GM19372 (cell line): Measurements from ENCODE around the gene UBTD1.

Source experiments
- ATAC-seq: cut with Tn5 transposase; IDR thresholded peaks from one replicate; pipeline ENCODE4 v1.9.1; 2021; ENCODE audit warnings: mild to moderate bottlenecking, low read depth, moderate library complexity; ENCODE audit not compliant: unreplicated experiment

Gene UBTD1

GRCh38 chr10:97578171-97578844 lies 79.6 kb downstream of the UBTD1 start:
- no peak for ATAC-seq

- ATAC-seq = no peak
Measured at GRCh38 chr10:97580421-97581367, 82.0 kb downstream of the UBTD1 start.

GRCh38 chr10:97582169-97582568 lies 83.4 kb downstream of the UBTD1 start:
- ATAC-seq = no peak

GRCh38 chr10:97583476-97583875 lies 84.8 kb downstream of the UBTD1 start:
- no peak for ATAC-seq

GRCh38 chr10:97584060-97584797 lies 85.5 kb downstream of the UBTD1 start, which contains the start of gene HOGA1:
Gene HOGA1 (plus strand): TSS chr10:97584389. CDS start chr10:97584704, 315 bp downstream.
- ATAC-seq = no peak

- no peak for ATAC-seq
Measured at GRCh38 chr10:97584798-97585438, 86.2 kb downstream of the UBTD1 start.

GRCh38 chr10:97585439-97585811 lies 86.7 kb downstream of the UBTD1 start:
- no peak for ATAC-seq

GRCh38 chr10:97587183-97587582 lies 88.5 kb downstream of the UBTD1 start:
- ATAC-seq = no peak

GRCh38 chr10:97589479-97589878 lies 90.8 kb downstream of the UBTD1 start, which contains the start of gene C10orf62:
Gene C10orf62 (plus strand): TSS chr10:97589721. CDS start chr10:97589898, 177 bp downstream.
- no peak for ATAC-seq

- no peak for ATAC-seq
Measured at GRCh38 chr10:97590082-97590747, 91.5 kb downstream of the UBTD1 start.

- no peak for ATAC-seq
Measured at GRCh38 chr10:97590748-97591495, 92.2 kb downstream of the UBTD1 start.

GRCh38 chr10:97593421-97593820 lies 94.7 kb downstream of the UBTD1 start:
- no peak for ATAC-seq

- ATAC-seq = no peak
Measured at GRCh38 chr10:97596101-97597082, 97.7 kb downstream of the UBTD1 start.

GRCh38 chr10:97597778-97598177 lies 99.1 kb downstream of the UBTD1 start:
- ATAC-seq = no peak

- ATAC-seq = no peak
Measured at GRCh38 chr10:97598407-97599271, 99.9 kb downstream of the UBTD1 start.

- no peak for ATAC-seq
Measured at GRCh38 chr10:97599272-97599619, 100.5 kb downstream of the UBTD1 start.

- no peak for ATAC-seq
Measured at GRCh38 chr10:97600616-97601015, 101.9 kb downstream of the UBTD1 start.
